Measurements from ENCODE around the gene NECTIN3.

DNA sequence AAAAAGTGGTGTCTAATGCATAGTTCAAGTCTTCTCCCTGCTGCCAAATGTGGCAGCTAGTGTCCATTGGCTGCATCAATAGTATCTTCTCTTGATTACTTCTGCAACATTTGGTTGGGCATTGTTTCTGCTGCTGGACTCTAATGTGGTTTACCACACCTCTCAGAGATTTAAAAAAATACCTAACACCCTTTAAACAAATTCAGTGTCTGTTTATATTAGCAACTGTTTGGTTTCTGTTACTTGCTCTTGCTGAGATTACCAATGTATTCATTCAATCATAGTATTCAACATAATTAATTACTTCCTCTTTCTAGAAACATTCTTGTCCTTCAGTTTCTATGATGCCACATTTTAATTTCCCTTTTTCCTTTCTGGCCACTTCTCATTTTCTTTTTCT, 20.3 kb upstream of the NECTIN3 start:
- TF ChIP-seq CTCF (IDR thresholded peaks at IDR 0.05) (no peak), POLR2A (IDR thresholded peaks at IDR 0.05) (no peak)

All from heart left ventricle (tissue), 13 donors.